Measurements from ENCODE around the gene CTBP2.

DNA sequence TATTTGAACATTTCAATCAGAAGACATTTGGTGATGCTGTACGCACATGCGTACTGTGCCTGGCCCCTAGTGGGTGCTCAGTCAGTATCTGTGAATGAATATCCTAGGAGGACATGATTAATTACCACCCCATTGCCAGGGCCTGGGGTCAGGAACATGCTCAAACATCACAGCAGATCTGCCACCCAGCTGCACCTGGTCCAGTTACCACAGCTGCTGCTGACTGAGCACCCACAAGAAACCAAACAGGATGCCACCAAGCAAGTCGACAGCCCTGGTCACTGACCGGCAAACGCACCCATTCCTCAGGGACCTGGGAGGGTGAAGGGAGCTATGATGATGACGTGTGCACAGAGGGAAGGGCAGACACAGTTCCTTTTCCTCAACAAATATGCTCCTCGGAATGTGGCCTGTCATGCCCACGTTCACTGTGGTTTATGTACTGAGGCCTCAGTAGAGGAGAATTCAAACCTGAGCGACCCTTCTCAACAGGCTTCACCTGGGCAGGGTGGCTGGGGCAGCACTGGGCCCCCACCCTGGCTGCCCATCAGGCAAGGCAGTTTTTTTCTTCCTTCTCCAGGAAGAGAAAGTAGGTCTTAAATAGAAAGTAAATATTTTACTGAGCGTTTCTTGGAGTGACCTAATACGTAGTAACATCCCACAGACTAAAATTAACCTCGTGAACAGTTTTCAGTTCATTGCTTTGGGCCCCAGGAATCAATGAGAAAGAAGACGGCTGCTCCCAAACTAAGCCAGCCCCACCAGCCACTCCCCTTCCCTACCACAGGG is 13.4 kb downstream of the CTBP2 start:
- TF ChIP-seq, protein P1, sequence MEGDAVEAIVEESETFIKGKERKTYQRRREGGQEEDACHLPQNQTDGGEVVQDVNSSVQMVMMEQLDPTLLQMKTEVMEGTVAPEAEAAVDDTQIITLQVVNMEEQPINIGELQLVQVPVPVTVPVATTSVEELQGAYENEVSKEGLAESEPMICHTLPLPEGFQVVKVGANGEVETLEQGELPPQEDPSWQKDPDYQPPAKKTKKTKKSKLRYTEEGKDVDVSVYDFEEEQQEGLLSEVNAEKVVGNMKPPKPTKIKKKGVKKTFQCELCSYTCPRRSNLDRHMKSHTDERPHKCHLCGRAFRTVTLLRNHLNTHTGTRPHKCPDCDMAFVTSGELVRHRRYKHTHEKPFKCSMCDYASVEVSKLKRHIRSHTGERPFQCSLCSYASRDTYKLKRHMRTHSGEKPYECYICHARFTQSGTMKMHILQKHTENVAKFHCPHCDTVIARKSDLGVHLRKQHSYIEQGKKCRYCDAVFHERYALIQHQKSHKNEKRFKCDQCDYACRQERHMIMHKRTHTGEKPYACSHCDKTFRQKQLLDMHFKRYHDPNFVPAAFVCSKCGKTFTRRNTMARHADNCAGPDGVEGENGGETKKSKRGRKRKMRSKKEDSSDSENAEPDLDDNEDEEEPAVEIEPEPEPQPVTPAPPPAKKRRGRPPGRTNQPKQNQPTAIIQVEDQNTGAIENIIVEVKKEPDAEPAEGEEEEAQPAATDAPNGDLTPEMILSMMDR (IDR thresholded peaks at IDR 0.05) = no peak
- TF ChIP-seq EP300 (IDR thresholded peaks at IDR 0.05) = peak; percentile 34
- TF ChIP-seq POLR2AphosphoS5 (IDR thresholded peaks at IDR 0.05) = peak; percentile 40 to 67
